Stimulated activated CD8-positive, alpha-beta memory T cell treated with anti-CD3 and anti-CD28 coated beads, Interleukin-2, amount 100 ng/mL, for 1 hour (primary cell): ENCODE results near the gene TUBA1C.
"Not testable (repeated sequence)": the region's sequence is repeated elsewhere in the genome, so short reads cannot be mapped to it uniquely, and the experiment has no call there.

ENCODE experiments used
- DNase-seq, 2 donors: peaks; one replicate each; pipeline ENCODE4 v3.0.0-alpha.2; 2020; ENCODE audit warnings: low read depth in 2 of 2

The TUBA1C gene

DNA sequence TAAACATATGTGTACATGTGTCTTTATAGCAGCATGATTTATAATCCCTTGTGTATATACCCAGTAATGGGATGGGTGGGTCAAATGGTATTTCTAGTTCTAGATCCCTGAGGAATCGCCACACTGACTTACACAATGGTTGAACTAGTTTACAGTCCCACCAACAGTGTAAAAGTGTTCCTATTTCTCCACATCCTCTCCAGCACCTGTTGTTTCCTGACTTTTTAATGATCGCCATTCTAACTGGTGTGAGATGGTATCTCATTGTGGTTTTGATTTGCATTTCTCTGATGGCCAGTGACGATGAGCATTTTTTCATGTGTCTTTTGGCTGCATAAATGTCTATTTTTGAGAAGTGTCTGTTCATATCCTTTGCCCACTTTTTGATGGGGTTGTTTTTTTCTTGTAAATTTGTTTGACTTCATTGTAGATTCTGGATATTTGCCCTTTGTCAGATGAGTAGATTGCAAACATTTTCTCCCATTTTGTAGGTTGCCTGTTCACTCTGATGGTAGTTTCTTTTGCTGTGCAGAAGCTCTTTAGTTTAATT lies 45.6 kb downstream of the TUBA1C start:
- not testable (repeated sequence) for DNase-seq

DNA sequence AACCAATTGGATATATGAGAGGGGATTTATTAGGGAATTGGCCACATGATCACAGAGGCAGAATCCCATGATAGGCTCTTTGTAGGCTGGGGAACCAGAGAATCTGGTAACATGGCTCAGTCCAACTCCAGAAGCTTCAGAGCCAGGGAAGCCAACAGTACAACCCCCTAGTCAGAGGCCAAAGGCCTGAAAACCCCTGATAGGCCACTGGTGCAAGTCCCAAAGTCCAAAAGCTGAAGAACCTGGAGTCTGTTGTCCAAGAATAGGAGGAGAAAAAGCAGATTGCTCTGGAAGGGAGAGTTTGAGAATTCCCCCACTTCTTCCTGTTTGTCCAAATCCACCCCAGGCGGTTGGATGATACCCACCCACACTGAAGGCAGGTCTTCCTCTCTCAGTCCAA lies 49.9 kb downstream of the TUBA1C start:
- no peak for DNase-seq

DNA sequence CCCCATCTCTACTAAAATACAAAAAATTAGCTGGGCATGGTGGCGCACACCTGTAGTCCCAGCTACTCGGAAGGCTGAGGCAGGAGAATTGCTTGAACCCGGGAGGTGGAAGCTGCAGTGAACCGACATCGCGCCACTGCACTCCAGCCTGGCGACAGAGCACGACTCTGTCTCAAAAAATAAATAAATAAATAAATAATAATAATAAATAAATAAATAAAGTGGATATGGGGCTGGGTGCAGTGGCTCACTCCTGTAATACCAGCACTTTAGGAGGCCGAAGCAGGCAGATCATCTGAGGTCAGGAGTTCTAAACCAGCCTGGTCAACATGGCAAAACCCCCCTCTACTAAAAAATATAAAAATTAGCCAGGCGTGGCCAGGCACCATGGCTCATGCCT lies 52.2 kb downstream of the TUBA1C start:
- DNase-seq: not testable (repeated sequence)

DNA sequence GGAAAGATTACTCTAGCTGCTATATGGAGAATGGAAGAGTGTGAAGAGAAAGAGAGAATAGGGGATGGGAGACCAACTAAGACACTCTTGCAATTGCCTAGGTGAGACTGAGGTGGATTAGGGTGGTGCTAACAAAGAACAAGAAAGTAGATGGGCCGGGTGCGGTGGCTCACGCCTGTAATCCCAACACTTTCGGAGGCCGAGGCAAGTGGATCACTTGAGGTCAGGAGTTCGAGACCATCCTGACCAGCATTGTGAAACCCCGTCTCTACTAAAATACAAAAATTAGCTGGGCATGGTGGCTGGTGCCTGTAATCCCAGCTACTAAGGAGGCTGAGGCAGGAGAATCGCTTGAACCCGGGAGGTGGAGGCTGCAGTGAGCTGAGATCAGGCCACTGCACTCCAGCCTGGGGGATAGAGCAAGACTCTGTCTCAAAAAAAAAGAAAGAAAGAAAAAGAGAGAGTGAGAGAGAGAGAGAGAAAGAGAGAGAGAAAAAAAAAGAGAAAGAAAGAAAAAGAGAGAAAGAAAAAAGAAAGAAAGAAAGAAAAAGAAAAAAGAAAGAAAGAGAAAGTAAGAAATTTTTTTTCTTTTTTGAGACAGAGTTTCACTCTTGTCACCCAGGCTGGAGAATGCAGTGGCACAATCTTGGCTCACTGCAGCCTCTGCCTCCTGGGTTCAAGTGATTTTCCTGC lies 55.7 kb downstream of the TUBA1C start:
- DNase-seq: not testable (repeated sequence)

DNA sequence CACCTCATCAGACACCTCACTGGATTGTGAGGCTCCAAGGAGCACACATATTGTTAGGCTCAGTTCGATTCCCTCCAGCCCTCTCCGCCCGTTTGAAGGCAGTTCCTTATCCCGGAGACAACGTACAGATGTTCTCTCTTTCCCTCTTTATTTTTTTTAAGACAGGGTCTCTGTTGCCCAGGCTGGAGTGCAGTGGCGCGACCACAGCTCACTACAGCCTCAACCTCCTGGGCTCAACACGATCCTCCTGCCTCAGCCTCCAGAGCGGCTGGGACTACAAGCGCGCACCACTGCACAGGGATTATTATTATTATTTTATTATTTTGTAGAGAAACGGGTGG lies 57.5 kb downstream of the TUBA1C start:
- no peak for DNase-seq

DNA sequence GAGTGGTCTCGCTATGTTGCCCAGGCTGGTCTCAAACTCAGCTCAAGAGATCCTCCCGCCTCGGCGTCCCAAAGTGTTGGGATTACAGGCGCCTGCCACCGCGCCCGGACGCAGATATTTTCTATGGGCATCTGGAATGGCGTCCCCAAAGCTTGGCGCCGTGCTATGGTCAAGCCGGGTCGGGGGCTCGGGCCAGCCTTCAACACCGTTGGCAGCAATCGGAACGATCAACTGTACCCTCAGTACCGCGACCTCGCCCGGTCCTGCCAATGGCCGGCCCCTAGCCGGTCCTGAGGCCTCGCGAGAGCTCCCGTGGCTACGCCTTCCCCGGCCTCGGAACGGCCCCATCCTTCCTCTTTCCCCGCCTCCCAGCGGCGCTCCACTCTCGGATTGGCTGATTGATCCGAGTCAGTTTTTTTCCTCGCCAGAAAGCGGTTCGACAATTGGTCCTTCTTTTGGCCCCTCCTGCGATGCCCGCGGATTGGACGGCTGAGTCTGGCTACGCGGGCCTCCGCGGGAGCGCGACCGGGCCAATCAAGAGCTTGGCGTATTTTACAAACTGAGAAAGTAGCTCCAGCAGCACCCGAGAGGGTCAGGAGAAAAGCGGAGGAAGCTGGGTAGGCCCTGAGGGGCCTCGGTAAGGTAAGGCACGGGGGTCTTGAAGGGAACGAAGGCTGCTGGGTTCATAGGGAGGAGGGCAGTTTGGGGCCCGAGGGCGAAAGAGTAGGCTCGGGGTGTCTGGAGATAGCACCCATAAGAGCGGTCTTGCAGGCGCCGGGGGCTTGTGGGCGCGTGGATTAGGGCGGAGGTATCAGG lies 58.0 kb downstream of the TUBA1C start, which contains the start of gene TROAP:
Gene TROAP, plus strand, starts transcription at position 548 of the 816 bp plus-strand sequence. CDS start 354 bp downstream, outside the sequence.
- peak; percentile 88 to 94 for DNase-seq

DNA sequence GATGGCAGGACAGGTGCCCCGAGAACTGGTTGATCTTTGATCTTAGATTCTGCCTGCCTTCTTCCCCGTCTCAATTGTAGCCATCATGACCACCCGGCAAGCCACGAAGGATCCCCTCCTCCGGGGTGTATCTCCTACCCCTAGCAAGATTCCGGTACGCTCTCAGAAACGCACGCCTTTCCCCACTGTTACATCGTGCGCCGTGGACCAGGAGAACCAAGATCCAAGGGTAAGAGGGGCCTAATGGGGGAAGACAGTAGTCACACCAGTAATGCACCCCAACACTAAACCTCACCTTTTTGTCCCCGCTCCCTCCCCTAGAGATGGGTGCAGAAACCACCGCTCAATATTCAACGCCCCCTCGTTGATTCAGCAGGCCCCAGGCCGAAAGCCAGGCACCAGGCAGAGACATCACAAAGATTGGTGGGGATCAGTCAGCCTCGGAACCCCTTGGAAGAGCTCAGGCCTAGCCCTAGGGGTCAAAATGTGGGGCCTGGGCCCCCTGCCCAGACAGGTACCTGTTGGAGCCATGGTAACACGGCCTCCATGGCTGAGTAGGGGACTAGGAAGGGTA lies 58.7 kb downstream of the TUBA1C start:
- DNase-seq: no peak
